T-helper 1 cell treated with Interleukin-12 subunit alpha and Interleukin-12 subunit beta and Interleukin-4 antibody, amounts not matched to agents 30 μg/mL and 1 μg/mL, for 36 hours (primary cell): ENCODE results near the gene CCDC102B.

Experiments used
- H3K27ac Mint-ChIP-seq: one replicate; pipeline ENCODE4 v1.8.0; 2021; ENCODE audit warnings: mild to moderate bottlenecking, mixed read lengths
- H3K27me3 Mint-ChIP-seq: one replicate; pipeline ENCODE4 v1.8.0; 2021; ENCODE audit warnings: low read depth, mixed read lengths
- H3K36me3 Mint-ChIP-seq: one replicate; pipeline ENCODE4 v1.8.0; 2021; ENCODE audit warnings: low read depth, mixed read lengths
- H3K4me1 Mint-ChIP-seq: one replicate; pipeline ENCODE4 v1.8.0; 2021; ENCODE audit warnings: low read depth, mixed read lengths
- H3K4me3 Mint-ChIP-seq: one replicate; pipeline ENCODE4 v1.8.0; 2021; ENCODE audit warnings: mild to moderate bottlenecking, moderate library complexity, mixed read lengths
- H3K9me3 Mint-ChIP-seq: one replicate; pipeline ENCODE4 v1.8.0; 2021; ENCODE audit warnings: mixed read lengths

CCDC102B gene

DNA sequence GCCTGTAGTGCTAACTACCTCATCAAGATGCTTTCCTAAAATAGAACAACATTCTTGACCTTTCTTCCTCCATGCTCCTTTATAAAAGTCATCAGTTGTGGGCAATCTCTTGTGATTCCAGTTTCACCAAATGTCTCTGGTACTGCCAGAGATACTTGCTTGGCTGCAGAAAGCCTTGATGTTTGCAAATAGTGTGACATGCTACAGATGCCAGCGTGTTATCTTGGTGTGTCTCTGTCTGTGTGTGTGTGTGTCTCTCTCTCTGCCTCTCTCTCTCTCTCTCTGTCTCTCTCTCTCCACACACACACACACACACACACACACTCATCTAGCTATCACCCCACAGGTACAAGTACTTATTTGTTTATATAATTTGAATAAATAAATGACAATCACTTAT is 146.9 kb downstream of the CCDC102B start:
- Mint-ChIP-seq H3K27ac (no peak overlapping the region), H3K27me3 (no peaks in the 10 kb centered on the region), H3K4me3 (no peak overlapping the region), H3K9me3 (no peaks in the 10 kb centered on the region), H3K36me3 (no peaks in the 10 kb centered on the region), H3K4me1 (no peaks in the 10 kb centered on the region)

DNA sequence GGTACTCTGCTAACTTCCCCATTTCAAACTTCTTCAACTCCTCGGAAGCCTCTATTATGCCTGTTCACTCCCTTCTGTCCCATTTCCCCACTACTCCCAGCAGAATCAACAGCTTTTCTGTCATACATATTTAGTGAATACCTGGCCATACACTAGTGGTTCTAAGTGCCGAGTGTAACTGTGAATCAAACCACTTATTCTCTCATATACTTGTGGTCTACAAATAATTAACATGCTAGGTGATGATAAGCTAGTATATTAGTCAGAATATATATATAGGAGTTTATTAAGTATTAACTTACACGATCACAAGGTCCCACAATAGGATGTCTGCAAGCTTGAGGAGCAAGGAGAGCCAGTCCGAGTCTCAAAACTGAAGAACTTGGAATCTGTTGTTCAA is 150.7 kb downstream of the CCDC102B start:
- H3K4me1 Mint-ChIP-seq, result no peaks in the 10 kb centered on the region
- no peak overlapping the region for H3K4me3 Mint-ChIP-seq
- H3K9me3 Mint-ChIP-seq, result no peaks in the 10 kb centered on the region
- no peaks in the 10 kb centered on the region for H3K27me3 Mint-ChIP-seq
- no peak overlapping the region for H3K27ac Mint-ChIP-seq
- H3K36me3 Mint-ChIP-seq, result no peaks in the 10 kb centered on the region

DNA sequence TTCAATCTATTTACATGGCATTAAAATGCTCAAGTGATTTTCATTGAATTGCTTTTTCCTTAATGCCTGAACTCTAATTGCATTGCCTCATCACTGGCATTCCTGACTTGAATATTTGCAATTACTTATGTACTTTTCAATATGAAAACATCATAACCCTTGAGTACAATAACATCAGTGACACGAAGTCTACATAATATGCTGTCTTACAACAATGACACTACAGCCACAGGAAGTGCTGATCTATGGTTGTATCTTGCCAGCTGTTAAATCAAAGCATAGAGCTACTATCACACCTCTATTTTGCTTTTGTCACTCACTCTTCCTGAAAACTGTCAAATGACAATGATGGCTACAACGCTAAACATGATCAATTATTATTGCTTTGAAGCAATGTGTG is 156.9 kb downstream of the CCDC102B start:
- H3K27ac Mint-ChIP-seq, result no peak overlapping the region
- no peaks in the 10 kb centered on the region for H3K27me3 Mint-ChIP-seq
- H3K4me3 Mint-ChIP-seq, result no peak overlapping the region
- H3K9me3 Mint-ChIP-seq, result no peaks in the 10 kb centered on the region
- H3K4me1 Mint-ChIP-seq, result no peaks in the 10 kb centered on the region
- H3K36me3 Mint-ChIP-seq, result no peaks in the 10 kb centered on the region

DNA sequence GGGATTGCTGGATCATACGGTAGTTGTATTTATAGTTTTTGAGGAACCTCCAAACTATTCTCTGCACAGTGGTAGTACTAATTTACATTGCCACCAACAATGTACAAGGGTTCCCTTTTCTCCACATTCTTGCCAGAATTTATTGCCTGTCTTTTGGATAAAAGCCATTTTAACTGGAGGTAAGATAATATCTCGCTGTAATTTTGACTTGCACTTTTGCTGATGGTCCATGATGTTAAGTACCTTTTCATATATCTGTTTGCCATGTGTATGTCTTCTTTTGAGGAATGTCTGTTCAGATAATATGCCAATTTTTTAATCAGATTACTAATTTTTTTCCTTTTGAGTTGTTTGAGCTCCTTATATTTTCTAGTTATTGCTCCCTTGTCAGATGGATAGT is 158.8 kb downstream of the CCDC102B start:
- Mint-ChIP-seq H3K4me1 (no peaks in the 10 kb centered on the region), H3K9me3 (no peaks in the 10 kb centered on the region), H3K27me3 (no peaks in the 10 kb centered on the region), H3K36me3 (no peaks in the 10 kb centered on the region), H3K27ac (no peak overlapping the region), H3K4me3 (no peak overlapping the region)

DNA sequence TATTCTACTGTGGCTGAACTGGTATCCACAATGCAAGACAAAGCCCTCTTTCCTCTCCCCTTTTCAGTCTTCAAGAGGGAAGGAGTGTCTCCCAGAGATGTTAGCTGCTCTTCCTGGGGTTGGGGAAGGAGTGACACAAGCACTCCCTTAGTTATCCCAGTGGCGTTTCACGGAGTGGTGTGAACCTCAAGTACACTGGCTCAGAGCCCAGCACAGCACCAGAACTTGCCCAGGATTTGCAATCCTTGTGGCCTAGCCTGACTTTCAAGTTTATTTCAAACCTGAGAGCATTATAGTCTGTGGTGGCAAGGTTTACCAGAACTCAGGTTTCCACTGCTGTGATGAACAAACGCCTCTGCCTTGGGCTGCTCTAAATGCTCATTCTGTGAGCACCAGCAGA is 162.5 kb downstream of the CCDC102B start:
- Mint-ChIP-seq H3K27me3 (no peaks in the 10 kb centered on the region), H3K4me3 (no peak overlapping the region), H3K4me1 (no peaks in the 10 kb centered on the region), H3K27ac (no peak overlapping the region), H3K36me3 (no peaks in the 10 kb centered on the region), H3K9me3 (no peaks in the 10 kb centered on the region)

DNA sequence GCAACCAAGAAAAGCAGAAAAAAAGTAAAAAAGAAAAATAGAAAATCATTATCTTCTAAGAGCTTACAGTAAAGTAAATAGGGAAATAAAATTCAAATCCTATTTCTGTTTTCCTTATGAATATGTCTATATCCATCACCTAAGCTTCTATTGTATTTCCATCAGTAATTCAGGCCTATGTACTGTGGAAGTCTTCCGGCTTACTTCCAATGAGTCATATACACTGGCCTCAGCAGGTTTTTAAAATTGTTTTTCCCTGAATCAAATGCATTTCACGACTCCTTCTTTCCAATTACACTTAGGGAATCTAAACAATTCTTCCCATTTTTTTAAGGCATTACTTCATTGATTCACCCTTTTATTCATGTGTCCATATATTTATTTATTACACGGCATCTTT is 164.7 kb downstream of the CCDC102B start:
- H3K9me3 Mint-ChIP-seq, result no peaks in the 10 kb centered on the region
- no peaks in the 10 kb centered on the region for H3K36me3 Mint-ChIP-seq
- no peak overlapping the region for H3K27ac Mint-ChIP-seq
- H3K4me3 Mint-ChIP-seq, result no peak overlapping the region
- no peaks in the 10 kb centered on the region for H3K27me3 Mint-ChIP-seq
- H3K4me1 Mint-ChIP-seq, result no peaks in the 10 kb centered on the region

DNA sequence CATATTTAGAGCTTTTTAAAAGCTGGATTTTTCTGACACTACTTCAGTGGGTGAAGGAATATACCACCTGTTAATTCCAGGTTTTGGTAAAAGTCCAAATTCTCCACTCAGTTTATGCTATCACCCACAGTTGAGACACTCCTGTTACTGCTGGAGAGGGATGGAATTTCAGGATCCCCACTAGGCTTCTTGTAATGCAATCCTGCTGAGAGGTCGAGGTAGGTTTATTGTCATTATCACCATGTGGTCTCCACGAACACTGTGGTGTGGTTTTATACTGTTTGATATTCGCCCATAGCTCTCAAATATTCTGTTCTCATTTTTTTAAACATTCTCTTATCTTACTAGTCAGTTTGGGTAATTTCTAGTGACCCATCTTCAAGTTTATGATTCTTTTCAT is 167.9 kb downstream of the CCDC102B start:
- Mint-ChIP-seq H3K27me3 (no peaks in the 10 kb centered on the region), H3K9me3 (no peaks in the 10 kb centered on the region), H3K27ac (no peak overlapping the region), H3K4me1 (no peaks in the 10 kb centered on the region), H3K4me3 (no peak overlapping the region), H3K36me3 (no peaks in the 10 kb centered on the region)

DNA sequence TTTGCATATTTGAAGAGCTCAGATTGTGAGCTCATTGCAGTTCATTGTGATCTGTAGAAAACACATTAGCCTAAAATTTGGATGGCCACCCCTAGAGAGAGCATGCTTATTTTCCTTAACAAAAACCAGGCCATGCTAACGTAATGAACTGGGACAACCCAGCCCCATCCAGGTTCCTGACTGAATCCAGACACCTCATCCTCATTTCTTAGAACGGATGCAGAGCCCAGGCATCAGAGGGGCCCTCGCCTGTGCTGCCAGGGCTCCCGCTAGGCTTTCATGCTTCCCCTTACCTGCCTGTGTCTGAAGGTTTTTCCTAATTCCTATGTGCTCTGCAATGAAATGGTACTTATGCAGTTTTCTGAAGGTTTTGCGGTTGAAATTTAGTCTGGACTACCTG is 171.1 kb downstream of the CCDC102B start:
- no peaks in the 10 kb centered on the region for H3K36me3 Mint-ChIP-seq
- H3K27ac Mint-ChIP-seq, result no peak overlapping the region
- no peaks in the 10 kb centered on the region for H3K4me1 Mint-ChIP-seq
- H3K27me3 Mint-ChIP-seq, result no peaks in the 10 kb centered on the region
- H3K4me3 Mint-ChIP-seq, result no peak overlapping the region
- H3K9me3 Mint-ChIP-seq, result no peaks in the 10 kb centered on the region

DNA sequence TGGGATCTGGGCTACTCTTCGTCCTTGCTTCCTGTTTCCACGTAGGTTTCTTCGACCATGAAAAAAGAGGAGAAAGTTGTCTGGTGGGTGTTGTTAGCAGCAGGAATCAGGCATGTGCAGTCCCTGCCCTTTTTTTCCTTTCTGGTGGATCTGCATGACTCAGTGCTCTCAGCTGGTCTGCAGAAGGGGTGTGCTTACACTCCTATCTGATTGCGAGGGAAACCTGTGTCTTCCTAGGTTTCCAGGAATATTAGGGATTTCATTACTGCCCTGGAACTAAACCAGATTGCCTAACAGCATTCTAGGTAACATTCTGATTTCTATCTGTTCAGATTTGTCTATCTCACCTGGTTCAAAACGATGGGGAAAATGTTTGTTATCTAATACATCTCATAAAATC is 174.3 kb downstream of the CCDC102B start:
- Mint-ChIP-seq H3K27me3 (no peaks in the 10 kb centered on the region), H3K27ac (no peak overlapping the region), H3K4me1 (no peaks in the 10 kb centered on the region), H3K9me3 (no peaks in the 10 kb centered on the region), H3K36me3 (no peaks in the 10 kb centered on the region), H3K4me3 (no peak overlapping the region)

DNA sequence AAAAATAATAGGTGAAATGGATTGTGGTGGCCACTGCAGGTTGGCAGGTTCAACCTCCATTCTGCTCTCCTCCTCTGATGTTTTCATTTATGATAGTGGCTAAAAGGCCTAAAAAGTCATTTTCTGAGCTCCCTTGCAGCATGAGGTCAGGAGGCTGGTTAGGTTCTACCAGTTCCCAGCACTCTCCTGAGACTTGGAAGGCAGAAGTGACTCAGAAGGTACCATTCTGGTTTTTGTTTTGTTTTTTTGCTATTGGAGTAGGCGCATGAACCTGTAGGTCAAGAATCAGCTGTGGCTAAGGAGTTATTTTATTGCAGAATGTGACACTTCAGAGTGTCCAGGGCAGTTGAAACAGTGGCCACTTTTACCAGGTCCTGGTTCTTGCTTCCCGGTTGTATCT is 181.9 kb downstream of the CCDC102B start:
- Mint-ChIP-seq H3K4me1 (no peaks in the 10 kb centered on the region), H3K27me3 (peaks cover 3% of the 10 kb centered on the region), H3K9me3 (no peaks in the 10 kb centered on the region), H3K4me3 (no peak overlapping the region), H3K36me3 (no peaks in the 10 kb centered on the region), H3K27ac (no peak overlapping the region)

DNA sequence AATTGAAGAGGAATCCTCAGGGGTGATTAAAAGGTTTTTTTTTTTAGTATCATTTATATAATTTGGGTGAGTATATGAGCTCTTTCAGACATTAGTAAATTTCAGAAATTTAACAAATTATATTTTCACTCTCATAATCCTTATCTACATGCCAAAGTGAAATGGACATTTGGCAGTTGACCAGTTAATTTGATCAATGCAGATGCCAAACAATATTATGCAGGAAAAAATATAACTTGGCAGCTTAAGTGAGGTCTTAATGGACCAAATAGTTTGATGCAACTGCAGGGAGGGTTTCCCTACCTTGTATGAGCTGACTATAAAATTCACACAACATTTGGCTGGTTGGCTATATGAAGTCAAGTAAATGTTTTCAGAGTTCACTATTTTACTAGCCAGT is 185.2 kb downstream of the CCDC102B start:
- Mint-ChIP-seq H3K4me3 (no peak overlapping the region), H3K4me1 (no peaks in the 10 kb centered on the region), H3K27me3 (peaks cover 3% of the 10 kb centered on the region), H3K36me3 (no peaks in the 10 kb centered on the region), H3K27ac (no peak overlapping the region), H3K9me3 (no peaks in the 10 kb centered on the region)

DNA sequence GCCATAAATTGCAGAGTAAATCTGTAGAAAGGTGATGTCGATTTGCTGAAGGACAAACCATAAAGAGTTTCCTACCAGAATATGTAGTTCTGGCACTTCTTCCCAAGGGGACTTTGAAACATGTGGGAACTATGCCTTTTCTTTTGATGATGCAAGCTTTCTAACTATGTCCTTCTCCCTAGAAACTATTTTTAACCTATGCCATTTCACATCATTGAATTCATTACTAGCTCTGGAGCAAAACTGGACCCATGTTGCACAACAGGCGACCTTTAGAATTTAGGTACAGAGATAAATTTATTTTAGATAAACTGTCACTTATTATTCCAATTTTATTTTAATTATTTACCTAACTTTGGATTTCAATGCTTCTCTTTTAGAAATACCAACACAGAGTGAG is 186.5 kb downstream of the CCDC102B start:
- Mint-ChIP-seq H3K9me3 (no peaks in the 10 kb centered on the region), H3K36me3 (no peaks in the 10 kb centered on the region), H3K27ac (no peak overlapping the region), H3K4me1 (no peaks in the 10 kb centered on the region), H3K27me3 (peaks cover 3% of the 10 kb centered on the region), H3K4me3 (no peak overlapping the region)

DNA sequence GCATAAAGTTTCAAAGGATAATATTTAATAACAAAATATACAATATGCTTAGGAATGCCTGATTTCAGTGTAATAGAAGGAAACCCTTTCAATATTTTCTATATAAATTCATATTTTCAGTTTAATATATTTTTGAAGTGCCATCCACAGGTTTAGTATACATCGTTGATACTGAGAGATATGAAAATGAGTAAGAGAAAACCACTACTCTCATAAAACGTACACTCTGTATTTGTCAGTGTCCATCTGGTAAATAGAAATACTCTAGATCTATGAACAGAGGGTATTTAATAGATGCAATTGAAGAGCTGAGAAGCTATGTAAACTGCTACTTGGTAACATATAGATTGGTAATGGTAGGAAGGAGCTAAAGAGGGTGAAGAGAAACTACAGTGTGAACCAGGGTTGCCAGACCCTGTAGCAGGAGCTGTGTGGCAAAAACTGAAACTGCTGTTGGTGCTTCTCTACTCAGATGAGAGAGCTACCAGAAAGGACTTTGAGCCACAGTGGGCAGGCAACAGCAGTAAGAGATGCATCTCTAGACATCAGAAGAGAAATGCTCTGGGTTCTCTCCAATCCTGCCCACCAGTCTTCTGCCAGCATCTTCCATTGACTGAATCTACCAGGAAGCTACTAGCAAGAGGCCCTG is 187.4 kb downstream of the CCDC102B start:
- Mint-ChIP-seq H3K36me3 (no peaks in the 10 kb centered on the region), H3K9me3 (no peaks in the 10 kb centered on the region), H3K27me3 (peaks cover 3% of the 10 kb centered on the region), H3K4me3 (no peak overlapping the region), H3K27ac (no peak overlapping the region), H3K4me1 (no peaks in the 10 kb centered on the region)

DNA sequence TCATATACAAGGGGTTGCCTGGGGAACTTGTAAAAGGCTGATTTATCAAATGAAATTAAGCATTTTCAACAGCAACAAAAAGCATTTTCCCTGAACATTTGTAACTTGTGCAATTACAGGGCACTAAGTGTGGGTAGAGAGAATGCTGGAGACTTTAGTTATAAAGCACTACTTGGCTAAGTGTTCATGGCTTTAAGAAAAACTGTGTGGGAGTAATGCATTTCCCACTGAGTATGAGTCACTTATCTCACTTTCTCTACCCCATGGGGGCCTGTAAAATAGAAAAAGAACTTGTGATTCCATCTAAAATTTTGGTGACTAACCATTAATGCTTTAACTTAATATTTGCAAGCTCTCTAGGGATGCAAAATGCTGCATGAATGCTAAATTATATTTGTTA is 193.4 kb downstream of the CCDC102B start:
- Mint-ChIP-seq H3K36me3 (no peaks in the 10 kb centered on the region), H3K4me1 (no peaks in the 10 kb centered on the region), H3K9me3 (no peaks in the 10 kb centered on the region), H3K27me3 (no peaks in the 10 kb centered on the region), H3K4me3 (no peak overlapping the region), H3K27ac (no peak overlapping the region)

DNA sequence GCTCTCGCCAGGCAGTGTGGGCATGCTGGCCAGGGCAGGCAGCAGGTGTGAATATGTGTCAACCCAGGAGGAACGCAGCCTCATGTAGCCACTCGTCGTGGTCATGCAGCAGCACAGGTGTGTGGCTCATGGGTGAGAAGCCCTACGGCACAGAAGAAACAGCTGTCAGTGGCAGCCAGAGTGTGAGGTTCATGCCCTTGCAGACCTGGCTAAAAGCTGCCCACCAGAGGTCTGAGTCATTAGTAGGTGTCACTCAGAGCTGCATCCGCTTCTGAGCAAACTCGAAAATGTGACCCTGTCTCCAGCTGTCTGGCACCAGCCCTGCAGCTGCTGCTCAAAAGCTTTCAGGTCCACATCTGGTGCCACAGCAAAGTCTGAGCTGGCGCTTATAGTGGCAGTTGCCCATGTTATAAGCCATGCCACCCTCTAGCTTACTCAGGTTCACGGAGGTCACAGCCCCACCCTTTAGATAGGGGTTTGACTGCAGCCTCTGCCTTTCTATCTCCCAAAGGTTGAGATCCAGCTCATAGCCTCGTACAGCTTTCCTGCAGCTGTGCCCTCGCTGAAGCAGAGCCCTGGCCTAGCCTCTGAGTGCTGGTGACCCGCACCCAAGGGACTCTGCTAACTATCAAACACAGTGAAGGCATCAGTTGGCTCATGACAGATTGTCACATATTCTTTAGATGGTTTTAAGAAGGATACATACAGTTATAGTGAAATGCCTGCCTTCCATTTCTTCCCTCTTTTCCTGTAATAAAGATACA is 195.0 kb downstream of the CCDC102B start:
- Mint-ChIP-seq H3K9me3 (no peaks in the 10 kb centered on the region), H3K4me3 (no peak overlapping the region), H3K4me1 (no peaks in the 10 kb centered on the region), H3K27ac (no peak overlapping the region), H3K36me3 (no peaks in the 10 kb centered on the region), H3K27me3 (no peaks in the 10 kb centered on the region)
